Urinary bladder (tissue), 4 donors: ENCODE data around the gene SIRPG. TPM values are rescaled to one million over a fixed set of nuclear protein-coding genes. Genes with fewer than 3 reads are reported as not detected.
"Not testable (repeated sequence)": the region's sequence is repeated elsewhere in the genome, so short reads cannot be mapped to it uniquely, and the experiment has no call there.

Experiments
- DNase-seq: peaks from one replicate; pipeline ENCODE4 v3.0.0-alpha.2; 2015; ENCODE audit errors: extremely low spot score
- H3K27ac ChIP-seq: one replicate; pipeline ENCODE4 v1.5.1; 2013; ENCODE audit warnings: low read depth, mild to moderate bottlenecking, moderate library complexity
- H3K36me3 ChIP-seq: one replicate; pipeline ENCODE4 v1.6.1; 2013; ENCODE audit warnings: mild to moderate bottlenecking, moderate library complexity; ENCODE audit not compliant: insufficient read depth
- H3K4me1 ChIP-seq: one replicate; pipeline ENCODE4 v1.6.1; 2013; ENCODE audit warnings: mild to moderate bottlenecking, moderate library complexity; ENCODE audit not compliant: insufficient read depth
- H3K4me3 ChIP-seq: one replicate; pipeline ENCODE4 v1.5.1; 2013; ENCODE audit warnings: low read depth, low read length
- WGBS: extraction: QIAGEN DNeasy Blood & Tissue Kit; methylation state at CpG from one replicate; pipeline ENCODE4 v1.1.7; 2013; 5-methylcytosine and 5-hydroxymethylcytosine counted together
- polyA plus RNA-seq: library from polyadenylated mRNA; stranded (reverse); fragments of 200-250 nt; gene quantifications from one replicate; pipeline ENCODE4 v1.2.3, GENCODE V29; 2013
- total RNA-seq: library from RNA; depleted of rRNA; stranded (reverse); fragments of >200 nt; gene quantifications from one replicate; pipeline ENCODE4 v1.2.3, GENCODE V29; 2014
- donor health status: healthy with polysubstance abuse.
- donor health status: healthy.

The SIRPG gene
- total and polyA plus RNA-seq, 2 donors: 0.49 TPM; not detected in 1

DNA sequence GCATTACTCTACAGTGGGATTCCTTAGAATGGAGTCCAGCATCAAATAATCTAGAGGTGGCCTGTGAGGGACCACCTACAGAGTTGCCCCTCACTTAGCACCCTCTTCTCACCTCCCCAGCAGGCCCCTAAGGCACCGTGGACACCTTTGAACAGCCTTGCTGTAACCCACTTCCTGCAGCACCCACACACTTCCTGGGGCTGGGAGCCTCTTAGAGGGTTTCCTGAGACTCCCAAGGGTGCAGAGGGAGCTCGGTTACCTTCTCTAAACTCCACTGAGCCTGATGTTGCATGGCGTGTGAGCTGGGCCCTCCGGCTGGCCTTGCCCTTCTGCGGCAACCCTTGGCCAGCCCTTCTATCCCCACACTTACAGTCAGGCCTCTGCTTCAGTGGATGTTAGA, 7.3 kb upstream of the SIRPG start:
- no peak overlapping the region for H3K27ac ChIP-seq
- 80% methylated on average over 5 of the region's 5 CpGs for WGBS

DNA sequence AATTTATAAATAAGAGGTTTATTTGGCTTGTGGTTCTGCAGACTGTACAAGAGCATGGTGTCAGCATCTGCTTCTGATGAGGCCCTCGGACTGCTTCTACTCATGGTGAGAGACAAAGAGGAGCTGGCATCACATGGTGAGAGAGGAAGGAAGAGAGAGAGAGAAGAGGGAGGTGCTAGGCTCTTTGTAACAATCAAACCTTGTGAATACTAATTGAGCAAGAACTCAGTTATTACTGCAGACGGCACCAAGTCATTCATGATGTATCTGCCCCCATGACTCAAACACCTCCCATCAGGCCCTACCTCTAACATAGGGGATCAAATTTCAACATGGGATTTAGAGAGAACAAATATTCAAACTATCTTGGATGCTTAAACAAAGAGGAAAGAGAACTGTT, 6.3 kb upstream of the SIRPG start:
- no peak for DNase-seq
- 44% methylated on average over 2 of the region's 2 CpGs for WGBS
- Histone ChIP-seq H3K36me3 (no peaks in the 10 kb centered on the region), H3K4me1 (no peaks in the 10 kb centered on the region), H3K4me3 (no peak overlapping the region), H3K27ac (no peak overlapping the region)

More for the DNA sequence above, 7.3 kb upstream of the SIRPG start:
- Histone ChIP-seq H3K4me1 (no peaks in the 10 kb centered on the region), H3K4me3 (no peak overlapping the region), H3K36me3 (no peaks in the 10 kb centered on the region)
- DNase-seq: no peak

- WGBS: 46% methylated on average over 2 of the region's 2 CpGs
- DNase-seq: no peak
- Histone ChIP-seq H3K36me3 (no peaks in the 10 kb centered on the region), H3K27ac (no peak overlapping the region), H3K4me3 (no peak overlapping the region), H3K4me1 (no peaks in the 10 kb centered on the region)
Measured at GRCh38 chr20:1661542-1662299, 4.1 kb upstream of the SIRPG start.

DNA sequence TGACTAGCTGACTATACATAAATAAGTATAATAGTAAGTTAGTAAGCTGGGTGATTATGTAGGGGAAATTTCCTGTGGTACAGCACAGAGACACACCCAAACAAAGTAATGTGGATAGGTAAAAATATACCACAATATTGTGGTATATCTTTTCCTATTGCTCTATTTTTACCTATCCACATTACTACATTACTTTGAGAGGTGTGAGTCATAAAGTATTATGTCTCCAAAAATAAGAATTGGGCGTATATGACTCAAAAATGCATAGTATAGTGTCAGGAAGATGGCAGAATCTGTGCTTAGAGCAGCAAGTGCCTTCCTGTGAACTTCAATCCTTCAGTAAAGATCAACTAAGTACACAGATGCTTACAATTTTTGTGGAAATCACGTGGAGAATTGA, 2.7 kb upstream of the SIRPG start:
- WGBS: 39% methylated on average over 2 of the region's 2 CpGs
- Histone ChIP-seq H3K4me1 (no peaks in the 10 kb centered on the region), H3K36me3 (no peaks in the 10 kb centered on the region), H3K27ac (no peak overlapping the region), H3K4me3 (no peak overlapping the region)
- DNase-seq: no peak

GRCh38 chr20:1656844-1657243, 735 bp downstream of the SIRPG start:
- Histone ChIP-seq H3K27ac (no peak overlapping the region), H3K4me3 (no peak overlapping the region), H3K36me3 (no peaks in the 10 kb centered on the region), H3K4me1 (no peaks in the 10 kb centered on the region)
- 87% methylated on average over 5 of the region's 5 CpGs for WGBS
- no peak for DNase-seq

DNA sequence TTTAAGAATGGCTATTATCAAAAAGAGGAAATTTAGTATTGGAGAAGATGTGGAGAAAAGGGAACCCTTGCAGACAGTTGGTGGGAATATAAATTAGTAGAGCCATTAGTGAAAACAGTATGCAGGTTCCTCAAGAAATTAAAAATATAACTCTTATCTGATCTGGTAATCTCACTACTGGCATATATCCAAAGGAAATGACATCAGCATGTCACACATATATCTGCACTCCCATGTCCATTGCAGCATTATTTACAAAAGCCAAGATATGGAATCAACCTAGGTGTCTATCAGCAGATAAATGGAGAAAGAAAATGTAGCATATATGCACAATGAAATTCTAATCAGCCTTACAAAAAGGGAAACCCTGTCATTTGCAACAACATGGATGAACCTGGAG, 2.6 kb downstream of the SIRPG start:
- Histone ChIP-seq H3K4me3 (no peak overlapping the region), H3K4me1 (no peaks in the 10 kb centered on the region)

DNA sequence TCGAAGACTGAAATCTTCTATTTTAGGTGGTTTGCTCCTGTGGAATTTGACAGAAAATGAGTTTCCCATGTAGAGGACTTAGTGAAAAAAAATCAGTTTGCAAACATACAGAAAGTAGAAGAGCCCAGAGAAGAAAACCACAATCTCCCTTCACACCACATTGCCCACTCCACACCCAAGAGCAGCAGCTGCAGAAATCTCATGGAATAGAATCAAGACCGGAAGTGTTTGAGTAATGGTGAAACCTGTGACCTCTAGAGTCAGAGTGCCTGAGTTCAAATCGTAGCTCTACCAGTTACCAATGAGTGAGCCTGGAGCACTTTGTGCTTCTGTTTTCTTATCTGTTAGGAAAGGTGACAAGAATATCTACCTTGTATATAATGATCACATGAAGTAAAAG, 4.6 kb downstream of the SIRPG start:
- Histone ChIP-seq H3K27ac (no peak overlapping the region), H3K4me1 (no peaks in the 10 kb centered on the region), H3K36me3 (no peaks in the 10 kb centered on the region), H3K4me3 (no peak overlapping the region)
- DNase-seq: no peak
- 76% methylated on average over 3 of the region's 3 CpGs for WGBS

More for the DNA sequence above, 2.6 kb downstream of the SIRPG start:
- DNase-seq: no peak
- Histone ChIP-seq H3K36me3 (no peaks in the 10 kb centered on the region), H3K27ac (no peak overlapping the region)

GRCh38 chr20:1652104-1652503, 5.5 kb downstream of the SIRPG start:
- DNase-seq: no peak
- no peaks in the 10 kb centered on the region for H3K4me1 ChIP-seq
- H3K4me3 ChIP-seq: no peak overlapping the region
- no peaks in the 10 kb centered on the region for H3K36me3 ChIP-seq
- H3K27ac ChIP-seq: no peak overlapping the region
- 60% methylated on average over 1 of the region's 1 CpG for WGBS

GRCh38 chr20:1651268-1652058, 6.1 kb downstream of the SIRPG start:
- Histone ChIP-seq H3K27ac (no peak overlapping the region), H3K4me1 (no peaks in the 10 kb centered on the region), H3K4me3 (no peak overlapping the region), H3K36me3 (no peaks in the 10 kb centered on the region)
- WGBS: 55% methylated on average over 3 of the region's 3 CpGs
- DNase-seq: no peak

DNA sequence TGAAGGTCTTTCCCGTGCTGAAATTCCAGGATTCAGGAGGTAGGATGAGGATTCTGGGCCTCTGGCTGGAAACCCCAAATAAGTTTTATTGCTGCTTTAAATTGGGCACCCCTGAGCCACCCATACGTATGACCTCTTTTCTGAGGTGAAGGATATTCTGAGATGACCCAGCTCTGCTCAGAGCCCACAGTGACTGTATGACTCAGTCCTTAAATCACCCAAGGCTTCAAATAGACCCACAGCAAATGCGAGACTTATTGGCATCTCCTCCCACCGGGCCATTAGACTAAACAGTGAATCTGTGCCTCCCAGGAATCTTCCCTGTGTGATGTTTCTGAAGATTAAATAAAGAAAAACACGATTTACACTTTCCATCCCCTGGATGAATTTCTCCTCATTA, 9.5 kb downstream of the SIRPG start:
- Histone ChIP-seq H3K27ac (no peak overlapping the region), H3K36me3 (no peaks in the 10 kb centered on the region), H3K4me3 (no peak overlapping the region), H3K4me1 (no peaks in the 10 kb centered on the region)
- WGBS: 69% methylated on average over 5 of the region's 5 CpGs
- DNase-seq: no peak

- Histone ChIP-seq H3K27ac (no peak overlapping the region), H3K4me3 (no peak overlapping the region), H3K4me1 (no peaks in the 10 kb centered on the region), H3K36me3 (no peaks in the 10 kb centered on the region)
- no peak for DNase-seq
- WGBS: 88% methylated on average over 3 of the region's 3 CpGs
Measured at GRCh38 chr20:1646975-1647431, 10.6 kb downstream of the SIRPG start.

GRCh38 chr20:1644101-1644962, 13.2 kb downstream of the SIRPG start:
- no peak overlapping the region for H3K4me3 ChIP-seq
- DNase-seq: no peak
- no peaks in the 10 kb centered on the region for H3K4me1 ChIP-seq
- no peaks in the 10 kb centered on the region for H3K36me3 ChIP-seq
- no peak overlapping the region for H3K27ac ChIP-seq
- 86% methylated on average over 8 of the region's 8 CpGs for WGBS

DNA sequence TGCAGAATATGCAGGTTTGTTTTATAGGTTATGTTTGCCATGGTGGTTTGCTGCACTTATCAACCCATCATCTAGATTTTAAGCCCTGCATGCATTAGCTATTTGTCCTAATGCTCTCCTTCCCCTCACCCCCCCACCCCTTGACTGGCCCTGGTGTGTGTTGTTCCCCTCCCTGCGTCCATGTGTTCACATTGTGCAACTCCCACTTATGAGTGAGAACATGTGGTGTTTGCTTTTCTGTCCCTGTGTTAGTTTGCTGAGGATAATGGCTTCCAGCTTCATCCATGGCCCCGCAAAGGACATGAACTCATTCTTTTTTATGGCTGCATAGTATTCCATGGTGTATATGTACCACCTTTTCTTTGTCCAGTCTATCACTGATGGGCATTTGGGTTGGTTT, 18.9 kb downstream of the SIRPG start:
- not testable (repeated sequence) for DNase-seq, H3K4me3 ChIP-seq, H3K36me3 ChIP-seq, H3K27ac ChIP-seq, H3K4me1 ChIP-seq
- WGBS: 81% methylated on average over 2 of the region's 2 CpGs
